HG03432 (cell line): Measurements from ENCODE around the gene S1PR1.

Source experiments
- ATAC-seq: cut with Tn5 transposase; IDR thresholded peaks from one replicate; pipeline ENCODE4 v1.9.1; 2021; ENCODE audit warnings: mild to moderate bottlenecking, moderate library complexity; ENCODE audit not compliant: unreplicated experiment

S1PR1 gene

GRCh38 chr1:101278845-101279244 lies 42.0 kb downstream of the S1PR1 start:
- no peak for ATAC-seq

GRCh38 chr1:101280049-101280592 lies 43.3 kb downstream of the S1PR1 start:
- ATAC-seq, result no peak

- ATAC-seq, result no peak
These were observed 44.3 kb downstream of the S1PR1 start for GRCh38 chr1:101280942-101281654.

- no peak for ATAC-seq
These were observed 44.9 kb downstream of the S1PR1 start for GRCh38 chr1:101281751-101282150.

- no peak for ATAC-seq
These were observed 45.7 kb downstream of the S1PR1 start for GRCh38 chr1:101282314-101283038.

GRCh38 chr1:101283443-101283842 lies 46.6 kb downstream of the S1PR1 start:
- no peak for ATAC-seq

- no peak for ATAC-seq
These were observed 47.2 kb downstream of the S1PR1 start for GRCh38 chr1:101284021-101284420.

- ATAC-seq, result no peak
These were observed 47.9 kb downstream of the S1PR1 start for GRCh38 chr1:101284622-101285218.

GRCh38 chr1:101285922-101286570 lies 49.2 kb downstream of the S1PR1 start:
- no peak for ATAC-seq

- peak; percentile 50 for ATAC-seq
These were observed 51.7 kb downstream of the S1PR1 start for GRCh38 chr1:101288491-101288944.

GRCh38 chr1:101290119-101290921 lies 53.5 kb downstream of the S1PR1 start:
- ATAC-seq, result no peak
